IMR-90 (cell line): ENCODE results near the gene RBM8A. TPM values are rescaled to one million over a fixed set of nuclear protein-coding genes. Genes with fewer than 3 reads are reported as not detected.

Source experiments
- ATAC-seq: fragments of 200-7000 bp; cut with Tn5 transposase; 2 replicates; pipeline ENCODE4 v1.9.1; 2020; ENCODE audit warnings: low read depth, mild to moderate bottlenecking, moderate library complexity
- BruUV-seq: library from RNA; stranded (reverse); fragments of 400-500 nt; replicated peaks from 2 replicates; lab custom pipeline; 2021; lab: Mats Ljungman, UMichigan
- CTCF ChIA-PET: fragments of 300-600 bp; formaldehyde crosslinking; extraction: SDS; loops from one replicate; lab custom pipeline; 2021; ENCODE audit warnings: antibody characterized with exemption; lab: Yijun Ruan, JAX
- POLR2A ChIA-PET: fragments of 300-600 bp; sonication (Branson Sonifier 250); formaldehyde crosslinking; loops from one replicate; lab custom pipeline; 2022; ENCODE audit warnings: antibody characterized with exemption; ENCODE audit not compliant: unreplicated experiment; lab: Charles Lee
- DNase-seq: peaks from one replicate; pipeline ENCODE4 v3.0.0; 2013
- H2AFZ ChIP-seq: replicated peaks from 2 replicates; pipeline ENCODE3; 2013; ENCODE audit warnings: low read length, mild to moderate bottlenecking; ENCODE audit not compliant: poor library complexity
- H2AK5ac ChIP-seq: 2 replicates; pipeline ENCODE4 v1.6.1; 2013; ENCODE audit warnings: low read depth, low read length, inconsistent platforms
- H2AK9ac ChIP-seq: replicated peaks from 2 replicates; pipeline ENCODE3; 2013; ENCODE audit warnings: mild to moderate bottlenecking, low read depth, low read length, moderate library complexity; ENCODE audit not compliant: poor library complexity
- H2BK120ac ChIP-seq: 2 replicates; pipeline ENCODE4 v1.6.1; 2013; ENCODE audit warnings: low read depth, low read length, inconsistent platforms
- H2BK15ac ChIP-seq: 3 replicates; pipeline ENCODE4 v1.6.1; 2013; ENCODE audit warnings: low read depth, low read length, inconsistent platforms
- H2BK20ac ChIP-seq: 2 replicates; pipeline ENCODE4 v1.6.1; 2013; ENCODE audit warnings: low read depth, mild to moderate bottlenecking, inconsistent platforms, low read length, moderate library complexity
- H2BK5ac ChIP-seq: 2 replicates; pipeline ENCODE4 v1.6.1; 2013; ENCODE audit warnings: mild to moderate bottlenecking, low read depth, low read length, inconsistent platforms; ENCODE audit not compliant: poor library complexity, severe bottlenecking
- H3K14ac ChIP-seq: replicated peaks from 2 replicates; pipeline ENCODE4 v1.6.1; 2013; ENCODE audit warnings: low read depth, low read length, inconsistent platforms
- H3K18ac ChIP-seq: 2 replicates; pipeline ENCODE4 v1.6.1; 2013; ENCODE audit warnings: low read depth, low read length, control low read depth
- H3K23ac ChIP-seq: 2 replicates; pipeline ENCODE4 v1.6.1; 2013; ENCODE audit warnings: low read depth, low read length, inconsistent platforms
- H3K27ac ChIP-seq: 2 replicates; pipeline ENCODE4 v1.5.1; 2013; ENCODE audit warnings: mild to moderate bottlenecking, control low read depth, low read length; ENCODE audit not compliant: insufficient read depth
- H3K27me3 ChIP-seq: 2 replicates; pipeline ENCODE4 v1.6.1; 2013; ENCODE audit warnings: low read length; ENCODE audit not compliant: control insufficient read depth, insufficient read depth
- H3K36me3 ChIP-seq: 2 replicates; pipeline ENCODE4 v1.6.1; 2013; ENCODE audit warnings: low read length, mixed read lengths; ENCODE audit not compliant: control insufficient read depth, insufficient read depth
- H3K4ac ChIP-seq: 2 replicates; pipeline ENCODE4 v1.6.1; 2013; ENCODE audit warnings: low read depth, low read length, inconsistent platforms
- H3K4me1 ChIP-seq: 2 replicates; pipeline ENCODE4 v1.6.1; 2013; ENCODE audit warnings: low read length, mixed read lengths; ENCODE audit not compliant: control insufficient read depth, insufficient read depth
- H3K4me2 ChIP-seq: 2 replicates; pipeline ENCODE4 v1.6.1; 2013; ENCODE audit warnings: low read depth, mild to moderate bottlenecking, control low read depth, low read length, moderate library complexity
- H3K4me3 ChIP-seq: 2 replicates; pipeline ENCODE4 v1.5.1; 2013; ENCODE audit warnings: low read depth, mild to moderate bottlenecking, control low read depth, low read length, moderate library complexity; ENCODE audit not compliant: insufficient read depth
- H3K56ac ChIP-seq: 2 replicates; pipeline ENCODE4 v1.6.1; 2013; ENCODE audit warnings: low read length, inconsistent platforms; ENCODE audit not compliant: insufficient read depth; ENCODE audit errors: extremely low read depth
- H3K79me1 ChIP-seq, 2 experiments: 2 replicates each; pipeline ENCODE4 v1.6.1; 2013; ENCODE audit warnings: low read length in 2 of 2, inconsistent platforms in 1 of 2, low read depth in 1 of 2
- H3K9ac ChIP-seq: 2 replicates; pipeline ENCODE4 v1.6.1; 2013; ENCODE audit warnings: low read depth, low read length, control low read depth
- H3K9me1 ChIP-seq: 2 replicates; pipeline ENCODE4 v1.6.1; 2013; ENCODE audit warnings: low read length, inconsistent platforms; ENCODE audit not compliant: insufficient read depth
- H3K9me3 ChIP-seq: 2 replicates; pipeline ENCODE4 v1.6.1; 2013; ENCODE audit warnings: low read length; ENCODE audit not compliant: control insufficient read depth, insufficient read depth
- H4K20me1 ChIP-seq: 2 replicates; pipeline ENCODE4 v1.6.1; 2013; ENCODE audit warnings: low read length, inconsistent platforms; ENCODE audit not compliant: insufficient read depth
- H4K5ac ChIP-seq: 2 replicates; pipeline ENCODE4 v1.6.1; 2013; ENCODE audit warnings: mild to moderate bottlenecking, low read depth, low read length, control low read depth
- H4K8ac ChIP-seq, 2 experiments: 2 replicates each; pipeline ENCODE4 v1.6.1; 2013; ENCODE audit warnings: low read depth in 2 of 2, low read length in 2 of 2, control low read depth in 1 of 2, inconsistent platforms in 1 of 2
- H4K91ac ChIP-seq: 2 replicates; pipeline ENCODE4 v1.6.1; 2013; ENCODE audit warnings: low read depth, low read length, inconsistent platforms; ENCODE audit not compliant: insufficient read depth
- BHLHE40 ChIP-seq: fragments of 150-350 bp; IDR thresholded peaks from 2 replicates; pipeline ENCODE4 v1.6.1; 2016; ENCODE audit warnings: mild to moderate bottlenecking, low read depth, low read length
- CEBPB ChIP-seq: IDR thresholded peaks from 2 replicates; pipeline ENCODE4 v1.6.1; 2012; ENCODE audit warnings: low read depth, low read length, improper control_type of control experiment
- FOS ChIP-seq: fragments of 150-350 bp; IDR thresholded peaks from 2 replicates; pipeline ENCODE4 v1.6.1; 2016; ENCODE audit warnings: low read depth, low read length
- MAFK ChIP-seq: IDR thresholded peaks from 2 replicates; pipeline ENCODE4 v1.6.1; 2012; ENCODE audit warnings: low read depth, low read length, improper control_type of control experiment
- MAZ ChIP-seq: IDR thresholded peaks from 2 replicates; pipeline ENCODE4 v1.6.1; 2012; ENCODE audit warnings: low read depth, mild to moderate bottlenecking, low read length, improper control_type of control experiment, moderate library complexity, borderline replicate concordance
- NFE2L2 ChIP-seq: fragments of 150-350 bp; IDR thresholded peaks from 2 replicates; pipeline ENCODE4 v1.6.1; 2016; ENCODE audit warnings: low read depth, mild to moderate bottlenecking, low read length
- POLR2A ChIP-seq: IDR thresholded peaks from 2 replicates; pipeline ENCODE4 v1.6.1; 2012; ENCODE audit warnings: mild to moderate bottlenecking, low read depth, low read length
- RAD21 ChIP-seq: IDR thresholded peaks from 2 replicates; pipeline ENCODE4 v1.6.1; 2012; ENCODE audit warnings: low read length, improper control_type of control experiment
- SMC3 ChIP-seq: fragments of 150-350 bp; IDR thresholded peaks from 2 replicates; pipeline ENCODE4 v1.6.1; 2016; ENCODE audit warnings: low read depth, mild to moderate bottlenecking, antibody characterized with exemption, low read length, moderate library complexity
- WGBS, 2 experiments: methylation state at CpG; one replicate each; pipeline versions ENCODE4 v1.1.5 to v1.1.7; 2013; ENCODE audit warnings: missing lambda C conversion rate in 2 of 2; ENCODE audit not compliant: insufficient read length in 1 of 2; ENCODE audit errors: extremely low coverage in 2 of 2; 5-methylcytosine and 5-hydroxymethylcytosine counted together
- dilution Hi-C: fragments of 300-500 bp; cut with HindIII; formaldehyde crosslinking; loops from one replicate; pipeline ENCODE4 v1.14.3; 2018; ENCODE audit warnings: low sequenced_read_pairs; ENCODE audit not compliant: unreplicated experiment
- in situ Hi-C: fragments of 300-500 bp; cut with MboI; formaldehyde crosslinking; loops from 3 replicates; pipeline ENCODE4 v1.14.3; 2019; ENCODE audit warnings: low sequenced_read_pairs, inconsistent platforms, mixed read lengths
- intact Hi-C: fragments of 100-400 bp; cut with micrococcal nuclease; formaldehyde crosslinking; loops from 2 replicates; pipeline ENCODE4 v1.10.0; 2022
- polyA plus RNA-seq, 3 experiments: library from polyadenylated mRNA; depleted of rRNA; stranded (reverse); fragments of >200 nt; gene quantifications; 2 replicates each; pipeline ENCODE4 v1.2.3, GENCODE V29; 2012; ENCODE audit warnings: low replicate concordance in 1 of 3
- total RNA-seq: library from RNA; depleted of rRNA; stranded (reverse); fragments of >200 nt; gene quantifications from 2 replicates; pipeline ENCODE4 v1.2.3, GENCODE V29; 2012
- TF ChIP-seq, protein P1 (sequence below): fragments of 150-350 bp; IDR thresholded peaks from 2 replicates; pipeline ENCODE4 v1.6.1; 2016; ENCODE audit warnings: low read depth, mild to moderate bottlenecking, low read length, moderate library complexity, borderline replicate concordance

The RBM8A gene
- total and polyA plus RNA-seq, 2 of the 4 experiments (the other 2 are of a cell fraction), result 94.1 to 251 TPM

DNA sequence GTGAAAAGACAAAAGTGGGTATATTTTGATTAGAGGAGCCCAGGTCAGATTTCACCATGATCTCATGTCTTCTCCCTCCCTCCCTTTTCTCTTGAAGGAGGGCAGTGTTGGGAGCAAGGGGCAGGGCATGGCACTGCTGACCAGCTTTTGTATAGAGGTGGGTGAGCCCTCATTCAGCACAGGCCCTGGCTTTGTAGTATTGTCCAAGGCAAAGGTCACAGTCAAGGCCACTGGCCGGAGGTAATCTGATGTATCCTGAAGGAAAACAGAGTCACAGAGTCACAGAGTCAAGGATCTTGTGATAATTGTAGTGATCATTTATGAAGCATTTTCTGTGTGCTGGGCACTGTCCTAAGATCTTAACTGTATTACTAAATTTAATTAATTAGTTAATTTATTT is 29.3 kb downstream of the RBM8A start:
- peaks cover 1% of the 10 kb centered on the region; the same call in 1 of the 2 replicates for H3K4me1 ChIP-seq
- DNase-seq (no peak), ATAC-seq (no peak)
- no peak overlapping the region for H3K9ac ChIP-seq
- H4K20me1 ChIP-seq, result no peaks in the 10 kb centered on the region
- no peaks in the 10 kb centered on the region for H3K27me3 ChIP-seq
- H2BK5ac ChIP-seq, result no peak overlapping the region
- H3K23ac ChIP-seq, result no peak overlapping the region
- no peak overlapping the region for H4K91ac ChIP-seq
- H3K14ac ChIP-seq, result no peak overlapping the region
- ChIA-PET CTCF (interaction anchor here (0.7 kb wide), 1 partner anchor 23 kb away, joined by 3 read pairs; no protein-coding TSS in a partner anchor), POLR2A (no interaction called here)
- no peak overlapping the region for H3K56ac ChIP-seq
- no TSS peak for BruUV-seq
- H3K18ac ChIP-seq, result no peak overlapping the region
- peak overlapping the region; percentile 48; the same call in 1 of the 2 replicates for H2AK5ac ChIP-seq
- dilution Hi-C loops (no loop called here), in situ Hi-C loops (no loop called here), intact Hi-C loops (loop anchor here (10.0 kb wide), 1 partner anchor 57 kb away; the partner anchor contains the start of gene LIX1L)
- H4K8ac ChIP-seq, result no peak overlapping the region
- no peak overlapping the region for H3K4me3 ChIP-seq
- no peak for TF ChIP-seq FOS
- TF ChIP-seq, protein P1, sequence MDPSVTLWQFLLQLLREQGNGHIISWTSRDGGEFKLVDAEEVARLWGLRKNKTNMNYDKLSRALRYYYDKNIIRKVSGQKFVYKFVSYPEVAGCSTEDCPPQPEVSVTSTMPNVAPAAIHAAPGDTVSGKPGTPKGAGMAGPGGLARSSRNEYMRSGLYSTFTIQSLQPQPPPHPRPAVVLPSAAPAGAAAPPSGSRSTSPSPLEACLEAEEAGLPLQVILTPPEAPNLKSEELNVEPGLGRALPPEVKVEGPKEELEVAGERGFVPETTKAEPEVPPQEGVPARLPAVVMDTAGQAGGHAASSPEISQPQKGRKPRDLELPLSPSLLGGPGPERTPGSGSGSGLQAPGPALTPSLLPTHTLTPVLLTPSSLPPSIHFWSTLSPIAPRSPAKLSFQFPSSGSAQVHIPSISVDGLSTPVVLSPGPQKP, result no peak
- TF ChIP-seq BHLHE40, result no peak
- TF ChIP-seq CEBPB, result no peak
- no peak for TF ChIP-seq RAD21
- TF ChIP-seq MAFK, result no peak
- TF ChIP-seq SMC3, result no peak
- no peak for TF ChIP-seq NFE2L2
- no peak for TF ChIP-seq POLR2A
- TF ChIP-seq MAZ, result no peak
- no peak overlapping the region for H2BK120ac ChIP-seq
- no peak overlapping the region for H2BK15ac ChIP-seq
- H4K5ac ChIP-seq, result no peak overlapping the region
- H3K79me1 ChIP-seq, result peaks cover 0 to 3% of the 10 kb centered on the region in 2 experiments; a peak in 1 of 4 replicates
- no peak overlapping the region for H2BK20ac ChIP-seq
- H3K4ac ChIP-seq, result no peak overlapping the region
- peaks cover 18% of the 10 kb centered on the region for H3K9me1 ChIP-seq
- no peak overlapping the region for H3K4me2 ChIP-seq
- H3K36me3 ChIP-seq, result no peaks in the 10 kb centered on the region
- H3K9me3 ChIP-seq, result no peaks in the 10 kb centered on the region
- H2AFZ ChIP-seq, result no peak overlapping the region
- no peak overlapping the region for H3K27ac ChIP-seq
- no CpG with 5 or more reads among the region's 1 CpG for WGBS, 2 experiments
- H2AK9ac ChIP-seq, result no peak overlapping the region
